ENCODE data around the gene MARCHF4. TPM values are rescaled to one million over a fixed set of nuclear protein-coding genes. Genes with fewer than 3 reads are reported as not detected.

Gene MARCHF4, protein sequence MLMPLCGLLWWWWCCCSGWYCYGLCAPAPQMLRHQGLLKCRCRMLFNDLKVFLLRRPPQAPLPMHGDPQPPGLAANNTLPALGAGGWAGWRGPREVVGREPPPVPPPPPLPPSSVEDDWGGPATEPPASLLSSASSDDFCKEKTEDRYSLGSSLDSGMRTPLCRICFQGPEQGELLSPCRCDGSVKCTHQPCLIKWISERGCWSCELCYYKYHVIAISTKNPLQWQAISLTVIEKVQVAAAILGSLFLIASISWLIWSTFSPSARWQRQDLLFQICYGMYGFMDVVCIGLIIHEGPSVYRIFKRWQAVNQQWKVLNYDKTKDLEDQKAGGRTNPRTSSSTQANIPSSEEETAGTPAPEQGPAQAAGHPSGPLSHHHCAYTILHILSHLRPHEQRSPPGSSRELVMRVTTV
- 58.8 to 70.6 TPM (median 63.7 TPM) in 5 replicates for total RNA-seq (2022; extraction: Qiagen RNA extraction; ENCODE audit: low read depth)

DNA sequence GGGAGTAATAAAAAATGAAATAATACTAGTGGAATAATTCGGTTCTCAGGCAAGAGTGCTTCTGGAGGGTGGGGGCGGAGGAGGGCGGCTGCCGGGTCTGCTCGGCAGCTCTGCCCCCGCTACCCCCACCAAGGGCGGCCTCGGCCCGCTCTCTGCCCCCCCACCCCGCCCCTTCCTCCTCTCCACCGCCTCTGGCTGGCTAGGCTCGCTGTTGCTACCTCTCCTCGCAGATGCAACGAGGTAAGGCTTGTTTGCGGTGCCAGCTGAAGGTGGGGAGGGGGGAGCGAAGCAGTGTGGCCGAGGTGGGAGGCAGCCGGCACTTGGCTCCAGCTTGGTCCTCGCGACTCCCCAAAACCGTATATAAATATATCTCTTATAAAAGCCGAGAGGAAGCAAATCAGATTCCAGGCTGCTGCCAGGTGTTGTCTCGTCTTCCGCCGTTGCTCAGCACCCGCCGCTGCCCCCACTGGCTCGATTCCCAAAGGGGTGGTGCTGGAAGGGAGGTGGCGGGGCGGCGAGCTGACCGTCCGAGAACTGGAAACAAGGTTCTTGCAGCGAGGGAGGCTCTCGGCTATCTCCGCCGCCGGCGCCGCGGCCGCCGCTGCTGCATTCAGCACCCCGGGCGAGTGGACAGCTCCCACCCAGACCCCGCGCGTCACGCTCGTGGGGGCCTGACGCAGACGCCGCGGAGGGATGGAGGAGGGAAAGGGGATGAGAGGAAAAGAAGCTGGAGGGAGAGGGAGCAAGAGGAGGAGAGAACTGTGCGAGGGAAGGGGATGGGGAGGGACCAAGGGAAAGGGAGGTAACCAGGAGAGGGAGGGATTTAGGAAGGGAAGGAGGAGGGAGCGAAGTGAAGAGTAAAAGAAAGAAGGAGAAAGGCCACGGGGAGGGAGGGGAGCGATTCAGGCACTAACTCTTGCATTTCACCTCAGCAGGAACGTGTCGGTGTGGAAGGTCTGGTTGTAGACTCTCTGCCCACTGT lies at the start of gene MARCHF4:
TSS of gene MARCHF4 (minus strand) at position 763 of the 982 bp plus-strand sequence. CDS start 2,223 bp downstream, outside the sequence.

DNA sequence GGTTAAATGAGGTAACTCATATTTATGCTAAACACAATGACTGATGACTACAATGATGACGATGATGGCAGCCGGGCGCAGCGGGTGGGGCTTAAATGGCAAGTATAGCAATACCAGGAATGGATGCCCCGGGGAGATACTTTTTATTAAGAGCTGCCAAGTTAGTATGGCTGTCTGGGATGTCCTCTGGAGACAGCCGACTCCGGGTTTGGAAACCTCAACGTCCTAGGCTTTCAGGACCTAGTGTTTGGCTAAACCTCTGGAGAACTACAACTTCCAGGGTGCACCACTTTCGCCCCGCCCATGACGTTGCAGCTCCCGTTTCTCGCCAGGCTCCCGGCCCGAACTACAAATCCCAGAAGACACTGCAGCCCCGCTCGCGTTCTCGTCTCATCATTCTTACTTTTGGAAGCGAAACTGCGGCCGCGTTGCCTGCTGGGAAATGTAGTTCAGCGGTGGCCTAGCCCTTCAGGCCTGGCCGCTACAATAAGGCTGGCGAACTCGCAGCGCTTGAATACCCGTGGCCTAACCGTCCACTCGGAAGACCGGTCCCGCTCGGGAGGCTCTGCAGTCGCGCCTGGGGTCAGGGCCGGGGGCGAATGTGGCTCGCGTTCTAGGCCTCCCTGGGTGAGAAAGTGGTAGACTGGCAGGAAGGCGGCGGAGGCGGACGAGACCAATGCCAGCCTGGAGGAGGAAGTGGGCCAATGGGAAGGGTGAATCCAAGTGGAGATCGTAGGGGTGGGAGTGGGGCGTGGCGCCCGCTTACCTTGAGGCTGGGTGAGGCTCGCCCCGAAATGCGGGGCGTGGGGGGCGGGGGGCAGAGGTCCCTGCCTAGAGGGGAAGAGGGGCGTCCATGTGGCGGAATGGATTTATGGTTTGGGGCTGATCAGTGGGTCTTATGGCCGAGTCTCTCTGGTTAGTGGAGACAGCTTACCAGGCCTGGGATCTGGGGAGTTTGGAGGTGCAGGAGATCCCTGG lies 40.0 kb upstream of the MARCHF4 start, which contains the start of gene SMARCAL1:
TSS of gene SMARCAL1 (plus strand) at position 463 of the 978 bp plus-strand sequence. CDS start 2,221 bp downstream, outside the sequence.

Other genes starting within 250 kb of the MARCHF4 start
- gene SMARCAL1, start 40.0 kb upstream of the MARCHF4 start, total RNA-seq (2022; extraction: Qiagen RNA extraction; ENCODE audit: low read depth): 13.5 to 20.5 TPM (median 17.9 TPM) in 5 replicates
- gene RPL37A, start 126.4 kb upstream of the MARCHF4 start, total RNA-seq (2022; extraction: Qiagen RNA extraction; ENCODE audit: low read depth): 4,645 to 5,546 TPM (median 5,088 TPM) in 5 replicates